Endometrial microvascular endothelial cells (primary cell): Measurements from ENCODE around the gene LNX2. TPM values are rescaled to one million over a fixed set of nuclear protein-coding genes. Genes with fewer than 3 reads are reported as not detected.

Experiments
- total RNA-seq: library from RNA; depleted of rRNA; stranded (reverse); fragments of >200 nt; gene quantifications from one replicate; pipeline ENCODE4 v1.2.3, GENCODE V29; 2015; ENCODE audit errors: inconsistent ontology term

The LNX2 gene
- total RNA-seq, 1 donor from 2014 or later: 9.3 TPM

Other genes starting within 250 kb of the LNX2 start
- 132 TPM for gene GTF3A, start 195.9 kb downstream of the LNX2 start, total RNA-seq
- gene MTIF3, start 170.0 kb downstream of the LNX2 start, total RNA-seq: 49.0 TPM
- gene POLR1D, start 1.4 kb upstream of the LNX2 start, total RNA-seq: 82.2 TPM
- not detected for gene GSX1, start 172.0 kb upstream of the LNX2 start, total RNA-seq